HepG2 (cell line): ENCODE results near the gene ZBTB8OS. TPM values are rescaled to one million over a fixed set of nuclear protein-coding genes. Genes with fewer than 3 reads are reported as not detected.

ENCODE experiments used
- ARNTL ChIP-seq: sonication (generic); formaldehyde crosslinking; IDR thresholded peaks from 2 replicates; pipeline ENCODE4 v1.4.0; 2020; ENCODE audit warnings: mild to moderate bottlenecking, missing genetic modification reagents
- E2F1 ChIP-seq: sonication (generic); formaldehyde crosslinking; IDR thresholded peaks from 2 replicates; pipeline ENCODE4 v1.5.0; 2020; ENCODE audit warnings: missing genetic modification reagents
- FOXP4 ChIP-seq: sonication (generic); formaldehyde crosslinking; IDR thresholded peaks from 2 replicates; pipeline ENCODE4 v1.4.0; 2020; ENCODE audit warnings: missing genetic modification reagents
- HCFC1 ChIP-seq: fragments of 150-350 bp; IDR thresholded peaks from 2 replicates; pipeline ENCODE4 v1.6.1; 2014; ENCODE audit warnings: low read depth, low read length
- JUNB ChIP-seq: sonication (generic); formaldehyde crosslinking; IDR thresholded peaks from 2 replicates; pipeline ENCODE4 v1.8.0; 2022; ENCODE audit warnings: missing genetic modification reagents, mild to moderate bottlenecking, borderline replicate concordance
- KLF16 ChIP-seq, 2 experiments: sonication (generic) in 1 of 2; formaldehyde crosslinking in 1 of 2; IDR thresholded peaks; 2 replicates each; pipeline versions ENCODE4 v1.6.1 to v1.8.0; 2016 to 2023; ENCODE audit warnings: missing genetic modification reagents in 2 of 2, missing compliant biosample characterization in 1 of 2
- MAF1 ChIP-seq: sonication (generic); formaldehyde crosslinking; IDR thresholded peaks from 2 replicates; pipeline ENCODE4 v1.5.0; 2020; ENCODE audit warnings: missing genetic modification reagents, borderline replicate concordance
- PHF21A ChIP-seq: sonication (generic); formaldehyde crosslinking; IDR thresholded peaks from 2 replicates; pipeline ENCODE4 v1.5.0; 2020; ENCODE audit warnings: mild to moderate bottlenecking, missing genetic modification reagents
- TFE3 ChIP-seq: IDR thresholded peaks from 2 replicates; pipeline ENCODE4 v1.6.1; 2016
- USF2 ChIP-seq, 2 experiments: sonication (generic) in 1 of 2; formaldehyde crosslinking in 1 of 2; IDR thresholded peaks; 2 replicates each; pipeline versions ENCODE4 v1.5.1 to v1.6.1; 2011 to 2020; ENCODE audit warnings: borderline replicate concordance in 1 of 2, low read depth in 1 of 2, low read length in 1 of 2, mild to moderate bottlenecking in 1 of 2, missing genetic modification reagents in 1 of 2, moderate library complexity in 1 of 2
- ZNF276 ChIP-seq: sonication (generic); formaldehyde crosslinking; IDR thresholded peaks from 2 replicates; pipeline ENCODE4 v1.4.0; 2020; ENCODE audit warnings: mild to moderate bottlenecking, low read depth, missing genetic modification reagents
- ZNF768 ChIP-seq: sonication (generic); formaldehyde crosslinking; IDR thresholded peaks from 2 replicates; pipeline ENCODE4 v1.4.0; 2020; ENCODE audit warnings: missing genetic modification reagents
- ZNF800 ChIP-seq: sonication (generic); formaldehyde crosslinking; IDR thresholded peaks from 2 replicates; pipeline ENCODE4 v1.4.0; 2020; ENCODE audit warnings: missing genetic modification reagents
- polyA plus RNA-seq, 8 experiments: library from polyadenylated mRNA; depleted of rRNA in 3 of 8; stranded (reverse) in 7 of 8; unstranded in 1 of 8; fragments of >200 nt; fragmentation: Illumina TruSeq in 4 of 8; extraction: Trizol in 4 of 8; gene quantifications; 2 replicates each; pipeline versions ENCODE4 v1.2.1 to v1.2.3, GENCODE V29; 2011 to 2016; ENCODE audit warnings: low read depth in 4 of 8, missing spikeins in 1 of 8, mixed read lengths in 1 of 8; ENCODE audit not compliant: insufficient read depth in 1 of 8
- total RNA-seq, 5 experiments: library from RNA; depleted of rRNA; stranded (reverse); fragments of >200 nt; fragmentation: Illumina TruSeq; extraction: Trizol; gene quantifications; 2 replicates each; pipeline ENCODE4 v1.2.3, GENCODE V29; 2016; ENCODE audit warnings: low read depth in 1 of 5
- TF ChIP-seq, protein P1 (sequence below): fragments of 450-650 bp; IDR thresholded peaks from 2 replicates; pipeline ENCODE4 v1.6.1; 2016

Gene ZBTB8OS
- total and polyA plus RNA-seq, 2 of the 13 experiments (the other 11 are each of a cell fraction or from before 2014, with no cell fraction given): 57.7 to 84.8 TPM

DNA sequence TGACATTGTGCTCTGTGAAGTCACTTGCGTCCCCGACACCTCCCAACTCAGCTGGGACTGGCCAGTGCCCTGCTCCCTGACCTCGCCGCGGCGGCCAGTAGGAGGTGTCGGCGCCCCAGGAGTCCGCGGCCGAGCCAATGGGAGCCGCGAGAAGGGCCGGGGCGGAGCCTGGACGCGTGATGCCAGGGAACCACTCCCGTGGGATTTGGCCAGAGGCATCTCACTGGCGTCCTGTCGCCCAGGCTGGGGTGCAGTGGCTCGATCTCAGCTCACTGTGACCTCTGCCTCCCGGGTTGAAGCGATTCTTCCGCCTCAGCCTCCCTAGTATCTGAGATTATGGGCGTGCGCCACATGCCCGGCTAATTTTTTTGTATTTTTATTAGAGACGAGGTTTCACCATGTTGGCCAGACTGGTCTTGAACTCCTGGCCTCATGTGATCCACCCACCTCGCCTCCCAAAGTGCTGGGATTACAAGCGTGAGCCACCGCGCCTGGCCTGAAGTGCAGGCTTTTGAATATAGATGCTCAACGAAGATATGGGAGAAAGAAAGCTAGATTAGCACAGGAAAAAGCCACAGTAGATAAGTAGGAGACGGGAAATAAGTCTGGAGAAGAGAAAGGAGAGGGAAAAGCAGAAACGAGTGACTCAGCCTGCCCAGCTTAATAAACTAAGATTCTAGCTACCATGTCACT is 38.0 kb downstream of the ZBTB8OS start (continued):
- peak; percentile 20; the same call in 1 of the 2 replicates for TF ChIP-seq USF2 (IDR thresholded peaks at IDR 0.05; ENCODE audit: low read depth, low read length)
- peak; percentile 45; the same call in 1 of the 2 replicates for TF ChIP-seq USF2 (CRISPR knock-in tag; IDR thresholded peaks at IDR 0.05; ENCODE audit: borderline replicate concordance)
- TF ChIP-seq KLF16 (CRISPR knock-in tag; IDR thresholded peaks at IDR 0.05): no peak
- 0 out of 2 replicates have a peak, but pooled peaks have one; percentile 27 for TF ChIP-seq ARNTL (CRISPR knock-in tag)
- TF ChIP-seq ZNF800 (CRISPR knock-in tag): no peak
- no peak for TF ChIP-seq JUNB
- TF ChIP-seq E2F1: no peak
- TF ChIP-seq, protein P1, sequence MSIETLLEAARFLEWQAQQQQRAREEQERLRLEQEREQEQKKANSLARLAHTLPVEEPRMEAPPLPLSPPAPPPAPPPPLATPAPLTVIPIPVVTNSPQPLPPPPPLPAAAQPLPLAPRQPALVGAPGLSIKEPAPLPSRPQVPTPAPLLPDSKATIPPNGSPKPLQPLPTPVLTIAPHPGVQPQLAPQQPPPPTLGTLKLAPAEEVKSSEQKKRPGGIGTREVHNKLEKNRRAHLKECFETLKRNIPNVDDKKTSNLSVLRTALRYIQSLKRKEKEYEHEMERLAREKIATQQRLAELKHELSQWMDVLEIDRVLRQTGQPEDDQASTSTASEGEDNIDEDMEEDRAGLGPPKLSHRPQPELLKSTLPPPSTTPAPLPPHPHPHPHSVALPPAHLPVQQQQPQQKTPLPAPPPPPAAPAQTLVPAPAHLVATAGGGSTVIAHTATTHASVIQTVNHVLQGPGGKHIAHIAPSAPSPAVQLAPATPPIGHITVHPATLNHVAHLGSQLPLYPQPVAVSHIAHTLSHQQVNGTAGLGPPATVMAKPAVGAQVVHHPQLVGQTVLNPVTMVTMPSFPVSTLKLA: no peak
- no peak for TF ChIP-seq ZNF276 (CRISPR knock-in tag)
- peak; percentile 45; the same call in 1 of the 2 replicates for TF ChIP-seq ZNF768 (CRISPR knock-in tag)
- TF ChIP-seq TFE3 (CRISPR knock-in tag): no peak
- TF ChIP-seq HCFC1: no peak
- TF ChIP-seq MAF1 (CRISPR knock-in tag): no peak
- TF ChIP-seq FOXP4 (CRISPR knock-in tag): no peak; the same call in 1 of the 2 replicates
- peak; percentile 63; the same call in 1 of the 2 replicates for TF ChIP-seq PHF21A (CRISPR knock-in tag)
